HEK293 (cell line): ENCODE data around the gene BBS12.

Source experiments
- CTCF ChIA-PET: fragments of 350-600 bp; formaldehyde crosslinking; extraction: SDS; loops from one replicate; lab custom pipeline; 2021; ENCODE audit warnings: antibody characterized with exemption; lab: Yijun Ruan, JAX
- POLR2A ChIA-PET: fragments of 300-600 bp; formaldehyde crosslinking; extraction: SDS; loops from one replicate; lab custom pipeline; 2020; ENCODE audit warnings: antibody characterized with exemption, inconsistent platforms; lab: Yijun Ruan, JAX
- H3K27ac ChIP-seq: fragments of 200-500 bp; sonication (Bioruptor generic); 2 replicates; pipeline ENCODE4 v1.5.1; 2014; ENCODE audit warnings: low read depth, low read length, control low read depth, inconsistent platforms; ENCODE audit errors: extremely low read depth
- H3K36me3 ChIP-seq, 2 experiments: fragments of 200-500 bp in 1 of 2; sonication (Bioruptor generic) in 1 of 2; 1 replicate in 1 of 2; 2 replicates in 1 of 2; pipeline ENCODE4 v1.5.1; 2014 to 2017; ENCODE audit warnings: inconsistent platforms in 2 of 2, low read length in 2 of 2; ENCODE audit not compliant: control insufficient read depth in 2 of 2, insufficient read depth in 1 of 2
- H3K4me1 ChIP-seq: fragments of 200-500 bp; sonication (Bioruptor generic); 2 replicates; pipeline ENCODE4 v1.5.1; 2014; ENCODE audit warnings: mild to moderate bottlenecking, low read length, inconsistent platforms; ENCODE audit not compliant: control insufficient read depth, insufficient read depth
- H3K4me3 ChIP-seq: 2 replicates; pipeline ENCODE4 v1.5.1; 2011; ENCODE audit warnings: low read depth, mild to moderate bottlenecking, control low read depth, low read length, moderate library complexity
- H3K9me3 ChIP-seq: fragments of 200-500 bp; sonication (Bioruptor generic); 2 replicates; pipeline ENCODE4 v1.5.1; 2014; ENCODE audit warnings: low read depth, low read length, inconsistent platforms; ENCODE audit not compliant: control insufficient read depth, insufficient read depth
- BCL11A ChIP-seq: fragments of 450-650 bp; formaldehyde crosslinking; IDR thresholded peaks from 2 replicates; pipeline ENCODE4 v1.5.1; 2016; ENCODE audit warnings: low read depth, missing biosample characterization, missing genetic modification characterization
- REPIN1 ChIP-seq: fragments of 450-650 bp; formaldehyde crosslinking; IDR thresholded peaks from 2 replicates; pipeline ENCODE4 v1.5.1; 2017; ENCODE audit warnings: missing biosample characterization, missing genetic modification characterization, low read depth
- SP7 ChIP-seq: fragments of 450-650 bp; formaldehyde crosslinking; IDR thresholded peaks from 2 replicates; pipeline ENCODE4 v1.5.1; 2016; ENCODE audit warnings: missing biosample characterization, missing genetic modification characterization
- YY1 ChIP-seq: fragments of 450-650 bp; formaldehyde crosslinking; IDR thresholded peaks from 2 replicates; pipeline ENCODE4 v1.5.1; 2018; ENCODE audit warnings: missing biosample characterization, missing genetic modification characterization
- ZFHX2 ChIP-seq: fragments of 450-650 bp; formaldehyde crosslinking; conservative IDR thresholded peaks from 2 replicates; pipeline ENCODE4 v1.5.1; 2016; ENCODE audit warnings: missing biosample characterization, missing genetic modification characterization
- ZIC2 ChIP-seq: fragments of 450-650 bp; formaldehyde crosslinking; IDR thresholded peaks from 2 replicates; pipeline ENCODE4 v1.5.1; 2016; ENCODE audit warnings: missing biosample characterization, missing genetic modification characterization
- ZNF133 ChIP-seq: fragments of 450-650 bp; formaldehyde crosslinking; IDR thresholded peaks from 2 replicates; pipeline ENCODE4 v1.5.1; 2016; ENCODE audit warnings: missing biosample characterization, missing genetic modification characterization
- ZNF266 ChIP-seq: fragments of 450-650 bp; formaldehyde crosslinking; IDR thresholded peaks from 2 replicates; pipeline ENCODE4 v1.5.1; 2016; ENCODE audit warnings: missing biosample characterization, missing genetic modification characterization, low read depth
- ZNF292 ChIP-seq: fragments of 450-650 bp; formaldehyde crosslinking; IDR thresholded peaks from 2 replicates; pipeline ENCODE4 v1.5.1; 2016; ENCODE audit warnings: low read depth, missing biosample characterization, missing genetic modification characterization, borderline replicate concordance
- ZNF433 ChIP-seq: fragments of 450-650 bp; formaldehyde crosslinking; IDR thresholded peaks from 2 replicates; pipeline ENCODE4 v1.5.1; 2016; ENCODE audit warnings: missing biosample characterization, missing genetic modification characterization, low read depth
- ZNF561 ChIP-seq: fragments of 450-650 bp; IDR thresholded peaks from 2 replicates; pipeline ENCODE4 v1.5.1; 2018; ENCODE audit warnings: missing biosample characterization, missing genetic modification characterization, borderline replicate concordance
- ZNF585B ChIP-seq: fragments of 450-650 bp; formaldehyde crosslinking; IDR thresholded peaks from 2 replicates; pipeline ENCODE4 v1.5.1; 2016; ENCODE audit warnings: missing biosample characterization, missing genetic modification characterization
- ZNF610 ChIP-seq: fragments of 450-650 bp; formaldehyde crosslinking; IDR thresholded peaks from 2 replicates; pipeline ENCODE4 v1.5.1; 2016; ENCODE audit warnings: missing biosample characterization, missing genetic modification characterization, borderline replicate concordance
- ZNF624 ChIP-seq: fragments of 450-650 bp; formaldehyde crosslinking; IDR thresholded peaks from 2 replicates; pipeline ENCODE4 v1.5.1; 2017; ENCODE audit warnings: missing biosample characterization, missing genetic modification characterization
- ZNF654 ChIP-seq: fragments of 450-650 bp; formaldehyde crosslinking; IDR thresholded peaks from 2 replicates; pipeline ENCODE4 v1.5.1; 2016; ENCODE audit warnings: low read depth, missing biosample characterization, missing genetic modification characterization
- ZNF837 ChIP-seq: fragments of 450-650 bp; formaldehyde crosslinking; IDR thresholded peaks from 2 replicates; pipeline ENCODE4 v1.5.1; 2016; ENCODE audit warnings: missing biosample characterization, missing genetic modification characterization
- TF ChIP-seq, protein P1 (sequence below): fragments of 450-650 bp; formaldehyde crosslinking; IDR thresholded peaks from 2 replicates; pipeline ENCODE4 v1.5.1; 2016; ENCODE audit warnings: missing biosample characterization, missing genetic modification characterization
- TF ChIP-seq, protein P2 (sequence below): fragments of 450-650 bp; formaldehyde crosslinking; IDR thresholded peaks from 2 replicates; pipeline ENCODE4 v1.5.1; 2016; ENCODE audit warnings: missing biosample characterization, missing genetic modification characterization
- TF ChIP-seq, protein P3 (sequence below): fragments of 450-650 bp; formaldehyde crosslinking; IDR thresholded peaks from 2 replicates; pipeline ENCODE4; 2016; ENCODE audit warnings: missing biosample characterization, missing genetic modification characterization
- TF ChIP-seq, protein P4 (sequence below): fragments of 450-650 bp; formaldehyde crosslinking; IDR thresholded peaks from 2 replicates; pipeline ENCODE4 v1.5.1; 2016; ENCODE audit warnings: missing biosample characterization, missing genetic modification characterization
- TF ChIP-seq, protein P5 (sequence below): fragments of 450-650 bp; formaldehyde crosslinking; IDR thresholded peaks from 2 replicates; pipeline ENCODE4 v1.5.1; 2017; ENCODE audit warnings: missing biosample characterization, missing genetic modification characterization
- TF ChIP-seq, protein P6 (sequence below): fragments of 450-650 bp; formaldehyde crosslinking; IDR thresholded peaks from 2 replicates; pipeline ENCODE4 v1.5.1; 2016; ENCODE audit warnings: missing biosample characterization, missing genetic modification characterization
- TF ChIP-seq, protein P7 (sequence below): fragments of 450-650 bp; formaldehyde crosslinking; IDR thresholded peaks from 2 replicates; pipeline ENCODE4 v1.5.1; 2016; ENCODE audit warnings: missing biosample characterization, missing genetic modification characterization

Gene BBS12

DNA sequence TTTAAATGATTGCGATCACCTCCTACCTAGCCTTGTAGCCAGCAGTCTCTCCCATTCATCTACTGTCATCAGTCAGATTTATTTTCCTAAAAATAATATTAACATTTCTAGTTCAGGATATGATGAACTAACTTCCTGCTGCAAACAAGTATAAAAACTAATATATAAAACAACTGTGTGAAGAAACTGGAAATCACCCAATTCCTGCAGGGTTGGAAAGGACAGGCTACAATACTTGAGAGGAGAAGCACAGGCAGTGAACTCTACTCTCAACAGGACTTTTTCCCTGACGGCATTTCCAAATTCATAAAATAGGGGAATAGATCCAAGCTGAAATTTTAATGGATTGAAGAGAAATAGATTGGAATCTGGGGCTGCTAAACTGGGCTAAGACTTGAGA is 14.2 kb upstream of the BBS12 start:
- ChIA-PET CTCF (interaction anchor here (0.5 to 1.6 kb wide), 5 partner anchors 10 to 252 kb away, joined by 3 to 8 read pairs (median 3); no protein-coding TSS in a partner anchor), POLR2A (no interaction called here)

DNA sequence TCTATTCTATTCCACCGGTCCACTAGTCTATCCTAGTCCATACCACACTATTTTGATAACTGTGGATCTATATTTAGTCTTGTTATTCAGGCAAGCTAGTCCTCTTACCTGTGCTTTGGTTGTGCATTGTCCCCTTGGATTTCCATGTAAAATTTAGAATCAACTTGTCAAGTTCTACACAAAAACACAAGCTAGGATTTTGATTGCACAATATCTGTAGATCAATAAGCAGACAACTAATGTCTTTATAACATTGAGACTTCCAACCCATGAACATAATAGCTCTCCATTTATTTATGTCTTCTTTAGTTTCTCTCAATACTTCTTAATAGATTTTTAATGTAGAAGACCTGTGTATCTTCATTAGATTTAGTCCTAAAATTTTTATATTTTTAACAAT is 10.2 kb upstream of the BBS12 start:
- H3K27ac ChIP-seq, result no peak overlapping the region
- H3K4me1 ChIP-seq, result no peaks in the 10 kb centered on the region
- H3K9me3 ChIP-seq, result no peaks in the 10 kb centered on the region
- no peak for TF ChIP-seq ZNF133 (tag by site-specific recombination)
- TF ChIP-seq, protein P1, sequence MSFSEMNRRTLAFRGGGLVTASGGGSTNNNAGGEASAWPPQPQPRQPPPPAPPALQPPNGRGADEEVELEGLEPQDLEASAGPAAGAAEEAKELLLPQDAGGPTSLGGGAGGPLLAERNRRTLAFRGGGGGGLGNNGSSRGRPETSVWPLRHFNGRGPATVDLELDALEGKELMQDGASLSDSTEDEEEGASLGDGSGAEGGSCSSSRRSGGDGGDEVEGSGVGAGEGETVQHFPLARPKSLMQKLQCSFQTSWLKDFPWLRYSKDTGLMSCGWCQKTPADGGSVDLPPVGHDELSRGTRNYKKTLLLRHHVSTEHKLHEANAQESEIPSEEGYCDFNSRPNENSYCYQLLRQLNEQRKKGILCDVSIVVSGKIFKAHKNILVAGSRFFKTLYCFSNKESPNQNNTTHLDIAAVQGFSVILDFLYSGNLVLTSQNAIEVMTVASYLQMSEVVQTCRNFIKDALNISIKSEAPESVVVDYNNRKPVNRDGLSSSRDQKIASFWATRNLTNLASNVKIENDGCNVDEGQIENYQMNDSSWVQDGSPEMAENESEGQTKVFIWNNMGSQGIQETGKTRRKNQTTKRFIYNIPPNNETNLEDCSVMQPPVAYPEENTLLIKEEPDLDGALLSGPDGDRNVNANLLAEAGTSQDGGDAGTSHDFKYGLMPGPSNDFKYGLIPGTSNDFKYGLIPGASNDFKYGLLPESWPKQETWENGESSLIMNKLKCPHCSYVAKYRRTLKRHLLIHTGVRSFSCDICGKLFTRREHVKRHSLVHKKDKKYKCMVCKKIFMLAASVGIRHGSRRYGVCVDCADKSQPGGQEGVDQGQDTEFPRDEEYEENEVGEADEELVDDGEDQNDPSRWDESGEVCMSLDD (tag by site-specific recombination), result no peak
- TF ChIP-seq, protein P2, sequence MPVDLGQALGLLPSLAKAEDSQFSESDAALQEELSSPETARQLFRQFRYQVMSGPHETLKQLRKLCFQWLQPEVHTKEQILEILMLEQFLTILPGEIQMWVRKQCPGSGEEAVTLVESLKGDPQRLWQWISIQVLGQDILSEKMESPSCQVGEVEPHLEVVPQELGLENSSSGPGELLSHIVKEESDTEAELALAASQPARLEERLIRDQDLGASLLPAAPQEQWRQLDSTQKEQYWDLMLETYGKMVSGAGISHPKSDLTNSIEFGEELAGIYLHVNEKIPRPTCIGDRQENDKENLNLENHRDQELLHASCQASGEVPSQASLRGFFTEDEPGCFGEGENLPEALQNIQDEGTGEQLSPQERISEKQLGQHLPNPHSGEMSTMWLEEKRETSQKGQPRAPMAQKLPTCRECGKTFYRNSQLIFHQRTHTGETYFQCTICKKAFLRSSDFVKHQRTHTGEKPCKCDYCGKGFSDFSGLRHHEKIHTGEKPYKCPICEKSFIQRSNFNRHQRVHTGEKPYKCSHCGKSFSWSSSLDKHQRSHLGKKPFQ, result no peak
- TF ChIP-seq BCL11A (tag by site-specific recombination), result no peak
- no peak for TF ChIP-seq ZNF837
- no peak for TF ChIP-seq ZNF624 (tag by site-specific recombination)
- no peak for TF ChIP-seq ZNF610
- no peak for TF ChIP-seq SP7 (tag by site-specific recombination)
- ChIA-PET POLR2A (no interaction called here), CTCF (interaction anchor here (1.3 kb wide), 1 partner anchor 10 kb away, joined by 4 read pairs; the partner anchor contains the start of gene BBS12)
- no peak overlapping the region for H3K4me3 ChIP-seq
- no peaks in the 10 kb centered on the region for H3K36me3 ChIP-seq

More for the DNA sequence above, 14.2 kb upstream of the BBS12 start:
- Histone ChIP-seq H3K4me1 (no peaks in the 10 kb centered on the region), H3K9me3 (no peaks in the 10 kb centered on the region), H3K27ac (no peak overlapping the region), H3K4me3 (no peak overlapping the region), H3K36me3 (no peaks in the 10 kb centered on the region)
- no peak for TF ChIP-seq ZIC2
- TF ChIP-seq, protein P3, sequence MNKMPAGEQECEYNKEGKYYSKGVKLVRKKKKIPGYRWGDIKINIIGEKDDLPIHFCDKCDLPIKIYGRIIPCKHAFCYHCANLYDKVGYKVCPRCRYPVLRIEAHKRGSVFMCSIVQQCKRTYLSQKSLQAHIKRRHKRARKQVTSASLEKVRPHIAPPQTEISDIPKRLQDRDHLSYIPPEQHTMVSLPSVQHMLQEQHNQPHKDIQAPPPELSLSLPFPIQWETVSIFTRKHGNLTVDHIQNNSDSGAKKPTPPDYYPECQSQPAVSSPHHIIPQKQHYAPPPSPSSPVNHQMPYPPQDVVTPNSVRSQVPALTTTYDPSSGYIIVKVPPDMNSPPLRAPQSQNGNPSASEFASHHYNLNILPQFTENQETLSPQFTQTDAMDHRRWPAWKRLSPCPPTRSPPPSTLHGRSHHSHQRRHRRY, result no peak
- no peak for TF ChIP-seq ZNF292 (tag by site-specific recombination)
- TF ChIP-seq, protein P4, sequence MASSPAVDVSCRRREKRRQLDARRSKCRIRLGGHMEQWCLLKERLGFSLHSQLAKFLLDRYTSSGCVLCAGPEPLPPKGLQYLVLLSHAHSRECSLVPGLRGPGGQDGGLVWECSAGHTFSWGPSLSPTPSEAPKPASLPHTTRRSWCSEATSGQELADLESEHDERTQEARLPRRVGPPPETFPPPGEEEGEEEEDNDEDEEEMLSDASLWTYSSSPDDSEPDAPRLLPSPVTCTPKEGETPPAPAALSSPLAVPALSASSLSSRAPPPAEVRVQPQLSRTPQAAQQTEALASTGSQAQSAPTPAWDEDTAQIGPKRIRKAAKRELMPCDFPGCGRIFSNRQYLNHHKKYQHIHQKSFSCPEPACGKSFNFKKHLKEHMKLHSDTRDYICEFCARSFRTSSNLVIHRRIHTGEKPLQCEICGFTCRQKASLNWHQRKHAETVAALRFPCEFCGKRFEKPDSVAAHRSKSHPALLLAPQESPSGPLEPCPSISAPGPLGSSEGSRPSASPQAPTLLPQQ, result no peak
- TF ChIP-seq ZNF266 (tag by site-specific recombination), result no peak
- TF ChIP-seq ZNF561 (tag by site-specific recombination), result no peak
- no peak for TF ChIP-seq ZNF585B
- TF ChIP-seq YY1 (tag by site-specific recombination), result no peak
- TF ChIP-seq, protein P5, sequence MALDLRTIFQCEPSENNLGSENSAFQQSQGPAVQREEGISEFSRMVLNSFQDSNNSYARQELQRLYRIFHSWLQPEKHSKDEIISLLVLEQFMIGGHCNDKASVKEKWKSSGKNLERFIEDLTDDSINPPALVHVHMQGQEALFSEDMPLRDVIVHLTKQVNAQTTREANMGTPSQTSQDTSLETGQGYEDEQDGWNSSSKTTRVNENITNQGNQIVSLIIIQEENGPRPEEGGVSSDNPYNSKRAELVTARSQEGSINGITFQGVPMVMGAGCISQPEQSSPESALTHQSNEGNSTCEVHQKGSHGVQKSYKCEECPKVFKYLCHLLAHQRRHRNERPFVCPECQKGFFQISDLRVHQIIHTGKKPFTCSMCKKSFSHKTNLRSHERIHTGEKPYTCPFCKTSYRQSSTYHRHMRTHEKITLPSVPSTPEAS (tag by site-specific recombination), result no peak
- TF ChIP-seq ZNF433 (tag by site-specific recombination), result no peak
- TF ChIP-seq, protein P6, sequence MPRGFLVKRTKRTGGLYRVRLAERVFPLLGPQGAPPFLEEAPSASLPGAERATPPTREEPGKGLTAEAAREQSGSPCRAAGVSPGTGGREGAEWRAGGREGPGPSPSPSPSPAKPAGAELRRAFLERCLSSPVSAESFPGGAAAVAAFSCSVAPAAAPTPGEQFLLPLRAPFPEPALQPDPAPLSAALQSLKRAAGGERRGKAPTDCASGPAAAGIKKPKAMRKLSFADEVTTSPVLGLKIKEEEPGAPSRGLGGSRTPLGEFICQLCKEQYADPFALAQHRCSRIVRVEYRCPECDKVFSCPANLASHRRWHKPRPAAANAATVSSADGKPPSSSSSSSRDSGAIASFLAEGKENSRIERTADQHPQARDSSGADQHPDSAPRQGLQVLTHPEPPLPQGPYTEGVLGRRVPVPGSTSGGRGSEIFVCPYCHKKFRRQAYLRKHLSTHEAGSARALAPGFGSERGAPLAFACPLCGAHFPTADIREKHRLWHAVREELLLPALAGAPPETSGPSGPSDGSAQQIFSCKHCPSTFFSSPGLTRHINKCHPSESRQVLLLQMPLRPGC (tag by site-specific recombination), result no peak
- TF ChIP-seq ZNF654 (tag by site-specific recombination), result no peak
- no peak for TF ChIP-seq ZFHX2 (tag by site-specific recombination)
- TF ChIP-seq REPIN1 (tag by site-specific recombination), result no peak
- TF ChIP-seq, protein P7, sequence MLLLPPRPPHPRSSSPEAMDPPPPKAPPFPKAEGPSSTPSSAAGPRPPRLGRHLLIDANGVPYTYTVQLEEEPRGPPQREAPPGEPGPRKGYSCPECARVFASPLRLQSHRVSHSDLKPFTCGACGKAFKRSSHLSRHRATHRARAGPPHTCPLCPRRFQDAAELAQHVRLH, result no peak
